Measurements from ENCODE around the gene LIG1. TPM values are rescaled to one million over a fixed set of nuclear protein-coding genes. Genes with fewer than 3 reads are reported as not detected.
A peak's percentile ranks its signal among the peaks of the same experiment; 100 is the strongest.

LIG1 gene
- total RNA-seq, 1 donor from 2014 or later = 140 TPM

DNA sequence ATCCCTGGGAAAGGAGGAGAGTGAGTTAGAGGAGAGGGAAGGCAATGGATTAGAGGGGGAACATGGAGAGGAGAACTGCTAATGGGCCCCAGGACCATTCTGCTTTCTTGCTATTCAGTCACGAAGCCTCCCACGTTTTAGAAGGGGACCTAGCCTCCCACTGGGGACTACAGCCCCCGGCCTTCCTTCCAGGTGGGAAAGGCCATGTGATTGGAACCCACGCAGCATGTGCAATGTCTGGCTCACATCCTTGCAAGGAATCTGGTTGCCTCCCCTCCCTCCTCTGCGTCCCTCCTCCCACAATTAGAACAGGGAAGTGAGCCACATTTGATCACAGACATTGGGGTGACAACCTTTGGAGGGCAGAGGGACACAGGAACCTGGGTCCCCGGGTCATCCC is 37.0 kb downstream of the LIG1 start:
- Mint-ChIP-seq H3K36me3 (ENCODE audit: low read depth) (peaks cover 27% of the 10 kb centered on the region), H3K9me3 (no peaks in the 10 kb centered on the region), H3K4me1 (ENCODE audit: low read depth) (no peaks in the 10 kb centered on the region), H3K4me3 (no peak overlapping the region), H3K27me3 (ENCODE audit: insufficient read depth) (no peaks in the 10 kb centered on the region), H3K27ac (no peak overlapping the region)
- intact Hi-C loops (cut with micrococcal nuclease) = no loop called here
- no peak for DNase-seq (ENCODE audit: low spot score)

DNA sequence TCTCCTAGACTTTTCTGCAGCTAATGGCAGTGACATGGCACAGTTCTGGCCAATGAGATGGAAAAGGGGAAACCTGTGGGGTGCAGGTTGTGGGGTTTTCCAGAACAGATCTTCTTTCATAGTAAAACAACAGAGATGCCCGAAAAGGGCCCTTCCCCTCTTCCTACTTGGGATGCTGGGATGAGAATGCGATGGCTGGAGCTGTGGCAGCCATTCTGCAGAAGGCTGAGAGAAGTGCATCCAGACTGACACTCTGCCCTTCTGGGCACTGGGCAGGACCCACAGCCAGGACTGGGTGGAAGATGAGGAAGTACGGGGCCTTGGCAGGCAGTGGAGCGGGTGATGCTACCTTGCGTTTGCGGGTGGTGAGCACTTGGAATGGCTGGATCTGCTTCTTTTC is 42.6 kb downstream of the LIG1 start:
- H3K27me3 Mint-ChIP-seq (ENCODE audit: insufficient read depth) = no peaks in the 10 kb centered on the region
- no peak overlapping the region for H3K4me3 Mint-ChIP-seq
- no peaks in the 10 kb centered on the region for H3K9me3 Mint-ChIP-seq
- no peak for DNase-seq (ENCODE audit: low spot score)
- intact Hi-C loops (cut with micrococcal nuclease) = no loop called here
- H3K4me1 Mint-ChIP-seq (ENCODE audit: low read depth) = peaks cover 8% of the 10 kb centered on the region
- H3K36me3 Mint-ChIP-seq (ENCODE audit: low read depth) = peaks cover 44% of the 10 kb centered on the region
- H3K27ac Mint-ChIP-seq = no peak overlapping the region

DNA sequence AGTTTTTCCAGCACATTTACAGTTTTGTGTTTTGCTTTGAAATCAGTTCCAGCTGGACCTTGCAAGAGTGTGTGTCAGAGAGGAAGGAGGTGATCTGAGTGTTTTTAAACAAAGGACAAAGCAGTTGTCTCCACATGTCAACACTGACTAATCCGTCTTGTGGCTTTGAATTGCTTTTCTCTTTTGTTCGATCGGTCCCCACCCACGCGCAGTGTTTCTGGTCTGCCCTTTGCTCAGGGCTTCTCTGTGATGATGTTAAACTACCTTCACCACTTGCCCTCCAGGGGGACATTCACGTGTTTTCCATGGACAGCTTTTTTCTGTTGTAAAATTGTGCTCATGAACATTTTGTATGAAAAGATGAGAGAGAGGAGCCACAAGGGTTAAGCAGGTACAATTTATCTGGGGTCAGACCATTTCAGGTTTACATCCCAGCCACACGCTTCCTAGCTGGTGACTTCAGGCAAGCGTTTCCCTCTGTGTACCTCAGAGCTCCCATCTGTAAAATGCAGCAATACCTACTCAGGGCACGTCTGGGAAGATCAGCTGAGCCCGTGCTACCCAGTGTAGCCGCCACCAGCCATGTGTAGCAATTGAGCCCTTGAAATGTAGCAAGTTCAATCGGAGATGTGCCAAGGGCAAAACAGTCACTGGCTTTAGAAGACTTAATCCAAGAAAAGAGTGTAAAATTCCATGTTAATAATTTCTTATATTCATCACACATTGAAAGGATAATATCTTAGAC is 46.1 kb downstream of the LIG1 start:
- intact Hi-C loops (cut with micrococcal nuclease) = no loop called here
- H3K9me3 Mint-ChIP-seq = no peaks in the 10 kb centered on the region
- DNase-seq (ENCODE audit: low spot score) = no peak

DNA sequence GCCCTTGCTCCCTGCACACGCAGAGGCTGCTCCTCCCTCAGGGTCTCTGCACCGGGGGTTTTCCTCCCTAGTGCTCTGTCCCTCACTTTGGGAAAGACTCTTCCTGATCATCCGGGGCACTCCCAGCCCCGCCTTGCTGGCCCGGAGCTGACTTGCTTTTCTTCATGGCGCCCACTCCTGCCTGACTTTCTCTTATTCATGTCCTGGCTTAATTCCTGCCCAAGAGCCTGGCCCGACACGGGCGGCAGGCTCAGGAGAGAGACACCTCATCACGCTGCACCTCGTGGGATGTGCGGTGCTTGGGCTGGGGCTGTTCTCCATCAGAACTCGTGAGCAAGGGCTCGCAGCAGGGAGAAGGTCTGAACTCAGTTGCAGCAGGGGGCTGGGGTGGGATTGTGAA is 47.7 kb downstream of the LIG1 start:
- Mint-ChIP-seq H3K36me3 (ENCODE audit: low read depth) (peaks cover 48% of the 10 kb centered on the region), H3K4me1 (ENCODE audit: low read depth) (peaks cover 24% of the 10 kb centered on the region), H3K4me3 (peak overlapping the region; percentile 37), H3K27ac (peak overlapping the region; percentile 79), H3K27me3 (ENCODE audit: insufficient read depth) (no peaks in the 10 kb centered on the region), H3K9me3 (no peaks in the 10 kb centered on the region)
- intact Hi-C loops (cut with micrococcal nuclease) = no loop called here
- no peak for DNase-seq (ENCODE audit: low spot score)

More for the DNA sequence above, 46.1 kb downstream of the LIG1 start:
- H3K4me1 Mint-ChIP-seq (ENCODE audit: low read depth) = peaks cover 16% of the 10 kb centered on the region
- H3K4me3 Mint-ChIP-seq = no peak overlapping the region
- H3K27me3 Mint-ChIP-seq (ENCODE audit: insufficient read depth) = no peaks in the 10 kb centered on the region
- H3K36me3 Mint-ChIP-seq (ENCODE audit: low read depth) = peaks cover 51% of the 10 kb centered on the region
- peak overlapping the region; percentile 10 for H3K27ac Mint-ChIP-seq

DNA sequence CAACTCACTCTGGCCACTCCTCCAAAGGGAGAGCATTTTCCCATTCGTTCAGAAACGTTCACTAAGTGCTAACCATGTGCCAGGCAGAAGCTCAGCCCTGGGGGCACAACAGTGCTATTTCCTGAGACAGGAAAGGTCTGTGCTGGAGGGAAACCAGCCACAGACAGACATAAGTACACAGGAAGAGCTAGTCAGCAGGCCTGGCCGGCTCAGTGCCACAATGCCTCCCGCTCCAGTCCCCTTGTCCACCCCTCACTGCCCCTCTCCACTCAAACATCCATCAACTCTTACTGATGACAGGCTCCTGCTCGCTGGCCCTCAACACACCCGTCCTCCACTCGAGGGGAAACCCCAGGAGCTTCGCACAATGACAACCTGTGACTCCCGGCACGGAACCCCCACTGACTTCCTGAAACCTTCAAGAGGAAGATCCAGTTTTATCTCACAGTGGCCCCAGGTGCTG is 48.2 kb downstream of the LIG1 start:
- Mint-ChIP-seq H3K4me1 (ENCODE audit: low read depth) (peaks cover 25% of the 10 kb centered on the region), H3K4me3 (peak overlapping the region; percentile 37), H3K27ac (peak overlapping the region; percentile 79), H3K9me3 (no peaks in the 10 kb centered on the region), H3K36me3 (ENCODE audit: low read depth) (peaks cover 45% of the 10 kb centered on the region), H3K27me3 (ENCODE audit: insufficient read depth) (no peaks in the 10 kb centered on the region)
- intact Hi-C loops (cut with micrococcal nuclease) = no loop called here
- no peak for DNase-seq (ENCODE audit: low spot score)

DNA sequence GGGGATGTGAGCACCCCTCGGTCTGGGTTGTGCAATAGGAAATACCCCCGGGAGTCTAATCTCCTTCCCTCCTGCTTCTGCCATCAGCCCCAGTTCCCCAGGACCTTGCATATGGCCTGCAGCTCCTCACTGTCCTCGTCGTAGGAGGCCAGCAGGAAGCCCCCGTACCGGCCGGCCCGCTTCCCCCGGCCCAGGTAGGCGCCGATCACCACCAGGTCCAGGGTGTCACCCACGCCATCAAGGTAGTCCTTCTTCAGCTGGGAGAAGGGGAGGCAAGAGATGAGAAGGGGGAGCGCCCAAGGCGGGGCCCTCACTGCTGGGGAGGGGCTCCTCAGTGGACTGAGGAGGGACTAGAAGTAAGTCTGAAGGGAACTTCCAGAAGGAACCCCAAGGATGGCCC is 49.1 kb downstream of the LIG1 start:
- DNase-seq (ENCODE audit: low spot score) = no peak
- Mint-ChIP-seq H3K27me3 (ENCODE audit: insufficient read depth) (no peaks in the 10 kb centered on the region), H3K36me3 (ENCODE audit: low read depth) (peaks cover 40% of the 10 kb centered on the region), H3K27ac (no peak overlapping the region), H3K4me3 (no peak overlapping the region), H3K9me3 (no peaks in the 10 kb centered on the region), H3K4me1 (ENCODE audit: low read depth) (peaks cover 25% of the 10 kb centered on the region)
- intact Hi-C loops (cut with micrococcal nuclease) = no loop called here

DNA sequence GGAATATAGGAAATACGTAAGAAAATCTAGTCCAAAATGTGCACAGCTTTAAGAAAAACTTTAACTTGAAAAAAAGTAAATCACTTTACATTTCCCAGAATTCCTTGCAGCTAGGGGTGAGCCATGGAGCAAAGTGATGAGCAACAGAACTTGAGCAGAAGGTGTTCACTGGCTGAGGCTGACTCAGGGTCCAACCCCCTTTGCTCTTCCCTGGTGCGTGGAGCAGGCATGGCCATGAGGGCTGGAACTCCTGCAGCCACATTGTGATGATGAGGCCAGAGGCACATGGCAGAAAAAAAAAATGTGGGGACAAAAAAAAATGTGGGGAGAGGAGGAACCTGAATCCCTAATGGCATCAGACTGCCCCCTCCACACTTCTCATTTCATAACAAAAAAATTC is 49.6 kb downstream of the LIG1 start:
- peaks cover 38% of the 10 kb centered on the region for H3K36me3 Mint-ChIP-seq (ENCODE audit: low read depth)

DNA sequence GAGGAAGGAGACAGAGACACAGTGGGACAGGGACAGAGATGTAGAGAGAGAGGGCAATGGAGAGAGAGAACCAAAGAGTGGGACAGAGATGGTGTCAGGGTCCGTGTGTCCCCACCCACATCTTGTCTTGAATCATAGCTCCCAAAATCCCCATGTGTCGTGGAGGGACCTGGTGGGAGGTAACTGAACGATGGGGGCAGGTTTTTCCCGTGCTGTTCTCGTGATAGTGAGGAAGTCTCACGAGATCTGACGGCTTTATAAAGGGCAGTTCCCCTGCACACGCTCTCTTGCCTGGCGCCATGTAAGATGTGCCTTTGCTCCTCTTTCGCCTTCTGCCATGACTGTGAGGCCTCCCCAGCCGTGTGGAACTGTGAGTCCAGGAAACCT is 52.0 kb downstream of the LIG1 start:
- Mint-ChIP-seq H3K4me1 (ENCODE audit: low read depth) (peaks cover 19% of the 10 kb centered on the region), H3K36me3 (ENCODE audit: low read depth) (peaks cover 31% of the 10 kb centered on the region), H3K27me3 (ENCODE audit: insufficient read depth) (no peaks in the 10 kb centered on the region), H3K9me3 (no peaks in the 10 kb centered on the region), H3K27ac (peak overlapping the region; percentile 80), H3K4me3 (no peak overlapping the region)
- intact Hi-C loops (cut with micrococcal nuclease) = no loop called here
- no peak for DNase-seq (ENCODE audit: low spot score)

More for the DNA sequence above, 49.6 kb downstream of the LIG1 start:
- H3K27ac Mint-ChIP-seq = no peak overlapping the region
- intact Hi-C loops (cut with micrococcal nuclease) = no loop called here
- no peaks in the 10 kb centered on the region for H3K27me3 Mint-ChIP-seq (ENCODE audit: insufficient read depth)
- H3K4me1 Mint-ChIP-seq (ENCODE audit: low read depth) = peaks cover 25% of the 10 kb centered on the region
- H3K9me3 Mint-ChIP-seq = no peaks in the 10 kb centered on the region
- no peak for DNase-seq (ENCODE audit: low spot score)
- H3K4me3 Mint-ChIP-seq = no peak overlapping the region

DNA sequence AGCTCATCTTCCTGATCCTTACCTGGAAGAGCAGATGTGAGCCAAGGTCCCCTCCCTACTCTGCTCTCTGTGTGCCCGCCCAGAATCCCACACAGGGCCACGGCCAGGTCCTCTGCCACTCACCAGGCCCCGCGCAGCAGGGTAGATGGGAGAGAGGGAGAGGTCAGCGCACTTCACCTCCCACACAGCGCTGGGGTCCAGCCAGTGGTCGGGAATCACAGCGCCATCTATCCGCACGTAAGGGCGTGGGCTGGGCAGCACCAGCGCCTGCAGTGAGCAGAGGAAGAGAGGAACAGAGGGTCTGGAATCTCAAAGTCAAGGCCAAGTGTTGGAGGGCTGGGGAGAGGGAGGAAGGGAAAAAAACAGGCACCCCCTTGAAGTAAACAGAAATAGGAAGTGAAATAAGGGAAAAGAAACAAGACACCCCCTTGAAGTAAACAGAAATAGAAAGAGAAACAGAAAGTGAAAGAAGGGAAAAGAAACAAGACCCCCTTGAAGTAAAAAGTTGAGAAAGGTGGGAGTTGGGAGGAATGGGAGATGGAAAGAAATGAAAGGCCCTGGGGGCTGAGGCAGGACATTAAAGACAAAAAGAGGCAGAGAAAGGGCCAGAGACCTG is 52.5 kb downstream of the LIG1 start:
- no peaks in the 10 kb centered on the region for H3K27me3 Mint-ChIP-seq (ENCODE audit: insufficient read depth)
- H3K4me3 Mint-ChIP-seq = no peak overlapping the region
- peaks cover 31% of the 10 kb centered on the region for H3K36me3 Mint-ChIP-seq (ENCODE audit: low read depth)
- H3K4me1 Mint-ChIP-seq (ENCODE audit: low read depth) = peaks cover 18% of the 10 kb centered on the region
- H3K9me3 Mint-ChIP-seq = no peaks in the 10 kb centered on the region
- intact Hi-C loops (cut with micrococcal nuclease) = no loop called here
- H3K27ac Mint-ChIP-seq = peak overlapping the region; percentile 80
- no peak for DNase-seq (ENCODE audit: low spot score)

DNA sequence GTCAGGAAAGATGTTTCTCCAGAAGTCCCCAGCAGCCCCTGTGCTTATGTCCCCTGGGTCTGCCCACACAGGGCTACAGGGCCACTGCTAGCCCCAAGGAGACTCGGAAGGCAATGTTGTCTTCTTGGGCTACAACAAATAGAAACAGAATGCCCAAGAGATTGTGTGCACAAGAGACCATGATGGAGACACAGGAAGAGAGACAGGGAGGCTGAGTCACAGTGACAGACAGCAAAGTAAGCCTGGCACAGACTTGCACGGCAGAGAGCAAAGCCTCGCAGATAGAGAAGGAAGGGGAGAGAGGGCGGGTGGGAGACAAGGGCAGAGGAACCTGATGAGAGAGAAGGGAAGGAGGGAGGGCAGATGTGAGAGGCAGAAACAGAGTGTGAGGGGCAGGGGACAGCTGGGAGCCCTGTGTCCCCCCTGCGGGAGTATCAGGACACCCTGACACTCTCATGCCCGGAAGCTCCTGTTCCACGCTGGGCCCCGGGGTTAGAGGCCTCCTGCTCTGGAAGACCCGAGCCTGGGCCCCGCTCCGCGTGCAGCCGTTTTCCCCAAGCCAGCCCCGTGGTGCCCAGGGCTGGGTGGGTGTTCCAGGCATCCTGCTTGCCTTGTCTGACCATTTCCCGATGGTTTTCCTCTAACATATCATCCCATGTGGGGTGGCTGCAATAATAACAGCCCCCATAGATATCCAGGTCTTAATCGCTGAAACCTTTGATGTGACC is 56.8 kb downstream of the LIG1 start:
- no peaks in the 10 kb centered on the region for H3K9me3 Mint-ChIP-seq
- intact Hi-C loops (cut with micrococcal nuclease) = no loop called here
- peaks cover 17% of the 10 kb centered on the region for H3K4me1 Mint-ChIP-seq (ENCODE audit: low read depth)
- no peak for DNase-seq (ENCODE audit: low spot score)
- H3K27ac Mint-ChIP-seq = no peak overlapping the region
- peaks cover 12% of the 10 kb centered on the region for H3K36me3 Mint-ChIP-seq (ENCODE audit: low read depth)
- no peak overlapping the region for H3K4me3 Mint-ChIP-seq
- H3K27me3 Mint-ChIP-seq (ENCODE audit: insufficient read depth) = no peaks in the 10 kb centered on the region

DNA sequence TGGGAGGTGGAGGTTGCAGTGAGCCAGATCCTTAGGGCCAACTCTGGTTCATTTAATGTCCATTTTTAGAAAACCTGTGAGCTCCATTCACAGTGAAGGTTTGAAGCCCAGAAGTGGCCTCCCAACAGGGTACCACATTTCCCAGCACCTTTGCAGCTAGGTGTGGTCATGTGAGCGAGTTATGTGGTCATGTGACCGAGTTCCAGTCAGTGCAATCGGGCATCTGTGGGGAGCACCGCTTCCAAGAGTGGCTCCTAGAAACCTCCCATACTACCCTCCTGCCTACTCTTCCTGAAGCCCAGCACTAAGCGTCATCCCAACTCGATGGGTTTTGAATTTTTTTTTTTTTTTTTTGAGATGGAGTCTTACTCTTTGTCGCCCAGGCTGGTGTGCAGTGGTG is 58.9 kb downstream of the LIG1 start:
- Mint-ChIP-seq H3K27ac (peak overlapping the region; percentile 93), H3K36me3 (ENCODE audit: low read depth) (peaks cover 3% of the 10 kb centered on the region), H3K4me1 (ENCODE audit: low read depth) (peaks cover 15% of the 10 kb centered on the region), H3K27me3 (ENCODE audit: insufficient read depth) (no peaks in the 10 kb centered on the region), H3K4me3 (peak overlapping the region; percentile 89), H3K9me3 (no peaks in the 10 kb centered on the region)
- intact Hi-C loops (cut with micrococcal nuclease) = no loop called here
- no peak for DNase-seq (ENCODE audit: low spot score)

DNA sequence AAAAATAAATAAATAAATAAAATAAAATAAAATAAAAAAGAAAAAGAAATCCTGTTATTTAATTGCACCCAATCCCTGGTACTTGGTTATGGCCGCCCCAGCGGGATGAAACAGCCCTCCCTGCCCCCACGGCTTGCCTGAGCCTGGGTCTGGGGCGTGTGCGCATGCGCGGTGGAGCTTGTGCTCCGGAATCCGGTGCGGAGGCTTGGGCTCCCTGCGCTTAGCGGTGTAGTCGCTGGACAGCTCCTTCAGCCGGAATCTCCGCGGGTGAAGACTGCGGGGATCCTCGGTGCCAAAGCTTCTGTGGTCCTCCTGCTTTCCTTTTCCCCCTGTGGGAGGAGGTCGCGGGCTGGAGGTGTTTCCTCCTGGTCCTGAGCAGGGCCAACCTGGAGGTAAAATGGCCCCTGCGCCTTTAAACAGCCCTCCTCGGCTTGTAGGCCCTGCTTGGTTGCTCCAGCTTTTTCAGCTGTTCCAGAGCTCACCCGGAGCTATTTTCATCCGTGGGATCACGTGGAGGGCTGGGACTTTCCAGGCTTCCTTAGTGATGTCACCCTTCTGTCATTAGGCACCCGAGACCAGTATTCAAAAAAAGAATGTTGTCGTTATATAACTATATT is 59.7 kb downstream of the LIG1 start, which contains the start of gene PLA2G4C:
PLA2G4C (minus strand) TSS at position 468 of the 617 bp plus-strand sequence. CDS start 4,288 bp downstream, outside the sequence.
- peaks cover 15% of the 10 kb centered on the region for H3K4me1 Mint-ChIP-seq (ENCODE audit: low read depth)
- intact Hi-C loops (cut with micrococcal nuclease) = loop anchor here (1.0 kb wide), 1 partner anchor 60 kb away; the partner anchor contains the start of genes LIG1 and ZSWIM9
- peak within 1 kb of the TSS; percentile 93 for H3K27ac Mint-ChIP-seq

More for the DNA sequence above, 59.7 kb downstream of the LIG1 start, which contains the start of gene PLA2G4C:
- Mint-ChIP-seq H3K36me3 (ENCODE audit: low read depth) (peaks cover 3% of the 10 kb centered on the region), H3K9me3 (no peaks in the 10 kb centered on the region), H3K27me3 (ENCODE audit: insufficient read depth) (no peaks in the 10 kb centered on the region), H3K4me3 (peak within 1 kb of the TSS; percentile 89)
- DNase-seq (ENCODE audit: low spot score) = peak; percentile 76
